ENCODE data around the gene DNMT3A.

DNMT3A gene

GRCh38 chr2:25342372-25343186, 854 bp upstream of the DNMT3A start:
- DNase-seq, result peak; percentile 70

GRCh38 chr2:25341011-25341727, 556 bp downstream of the DNMT3A start:
- DNase-seq, result no peak

GRCh38 chr2:25340181-25340921, 1.4 kb downstream of the DNMT3A start:
- DNase-seq, result no peak

GRCh38 chr2:25339791-25340180, 1.9 kb downstream of the DNMT3A start:
- no peak for DNase-seq

- DNase-seq, result no peak
Observed at GRCh38 chr2:25339211-25339674, 2.5 kb downstream of the DNMT3A start.

GRCh38 chr2:25338401-25338800, 3.3 kb downstream of the DNMT3A start:
- DNase-seq, result no peak

- no peak for DNase-seq
Observed at GRCh38 chr2:25337891-25338290, 3.8 kb downstream of the DNMT3A start.

- DNase-seq, result no peak
Observed at GRCh38 chr2:25337276-25337675, 4.4 kb downstream of the DNMT3A start.

GRCh38 chr2:25336383-25336841, 5.3 kb downstream of the DNMT3A start:
- DNase-seq, result no peak

- no peak for DNase-seq
Observed at GRCh38 chr2:25335971-25336370, 5.8 kb downstream of the DNMT3A start.

- DNase-seq, result no peak
Observed at GRCh38 chr2:25335204-25335603, 6.5 kb downstream of the DNMT3A start.

GRCh38 chr2:25334482-25334881, 7.2 kb downstream of the DNMT3A start:
- DNase-seq, result no peak

GRCh38 chr2:25333981-25334380, 7.7 kb downstream of the DNMT3A start:
- no peak for DNase-seq

- no peak for DNase-seq
Observed at GRCh38 chr2:25332571-25332970, 9.2 kb downstream of the DNMT3A start.

- DNase-seq, result no peak
Observed at GRCh38 chr2:25331686-25332365, 9.9 kb downstream of the DNMT3A start.

GRCh38 chr2:25330937-25331336, 10.8 kb downstream of the DNMT3A start:
- no peak for DNase-seq

GRCh38 chr2:25330273-25330672, 11.5 kb downstream of the DNMT3A start:
- DNase-seq, result no peak

- DNase-seq, result no peak
Observed at GRCh38 chr2:25328152-25329085, 13.3 kb downstream of the DNMT3A start.

- DNase-seq, result no peak
Observed at GRCh38 chr2:25326326-25327013, 15.3 kb downstream of the DNMT3A start.

GRCh38 chr2:25324905-25325592, 16.7 kb downstream of the DNMT3A start:
- DNase-seq, result no peak

Measured in hematopoietic multipotent progenitor cell treated with erythropoietin and hydrocortisone succinate and interleukin-3 and kit ligand, for 8 days (in vitro differentiated cells).